HS-27A (cell line): ENCODE data around the gene TASP1.

Experiments
- DNase-seq: peaks from one replicate; pipeline ENCODE4 v3.0.0-alpha.2; 2012; ENCODE audit warnings: low read depth, missing footprints

Gene TASP1

DNA sequence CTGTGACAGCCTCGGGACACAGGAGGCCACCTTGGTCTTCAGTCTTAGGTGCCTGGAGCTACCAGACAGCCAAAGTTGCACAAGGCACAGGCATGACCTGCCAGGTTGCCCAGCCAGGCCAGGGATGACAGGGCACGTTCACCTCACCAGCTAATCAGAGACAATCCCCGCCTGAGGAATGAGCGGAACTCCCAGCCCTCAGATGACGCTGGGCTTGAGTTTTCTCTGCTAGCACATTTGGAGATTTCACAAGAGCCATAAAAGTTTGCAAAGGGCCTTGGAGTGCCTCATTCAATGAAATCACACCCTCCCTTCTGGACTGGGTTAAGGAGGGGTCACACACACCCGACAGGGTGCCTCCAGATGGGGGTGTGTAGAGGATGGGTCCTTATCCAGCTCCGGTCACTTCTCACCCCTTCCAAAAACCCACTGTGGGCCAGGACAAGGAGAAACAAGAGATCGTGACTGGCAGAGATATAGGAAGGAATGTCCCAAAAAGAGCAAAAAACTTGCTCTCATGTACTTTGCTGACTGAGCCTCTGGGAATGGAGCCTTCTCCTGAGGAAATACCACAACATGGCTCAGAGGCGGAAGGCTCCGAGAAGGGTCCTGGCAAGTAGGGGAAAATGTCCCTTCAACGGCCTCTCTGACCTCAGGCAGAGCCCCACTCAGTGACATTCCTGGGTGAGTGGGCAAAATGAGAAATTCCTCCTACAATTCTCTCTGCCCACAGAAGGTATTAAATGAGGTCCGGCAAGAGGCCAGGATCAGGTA is 296.1 kb downstream of the TASP1 start:
- no peak for DNase-seq

DNA sequence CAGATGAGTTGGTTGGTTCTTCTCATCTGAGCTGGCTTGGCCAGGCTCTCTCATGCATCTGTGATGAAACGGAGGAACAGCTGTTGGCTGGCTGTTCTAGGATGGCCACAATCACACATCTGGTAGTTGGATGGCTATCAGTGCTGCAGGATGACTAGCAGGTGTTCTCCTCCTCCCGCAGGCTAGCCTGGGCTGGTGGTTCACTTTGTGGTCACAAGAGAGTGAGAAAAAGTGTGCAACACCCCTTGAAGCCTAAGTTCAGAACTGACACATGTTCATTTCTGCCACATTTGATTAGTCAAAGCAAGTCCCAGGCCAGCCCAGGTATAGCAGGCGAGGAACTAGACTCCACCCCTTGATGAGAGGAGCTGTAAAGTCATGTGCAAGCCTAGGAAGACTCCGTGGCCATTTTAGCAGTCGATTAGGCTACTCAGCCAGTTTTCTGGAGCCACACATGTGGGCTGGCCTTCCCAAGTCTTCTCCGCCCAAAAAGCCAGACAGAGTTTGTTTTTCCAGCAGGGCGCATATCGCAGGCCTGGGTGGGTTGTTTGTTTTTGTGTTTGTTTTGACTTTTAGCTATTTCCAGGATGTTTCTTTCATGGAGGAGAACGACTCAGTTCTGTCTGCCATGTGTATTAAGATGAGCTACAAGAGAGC is 296.9 kb downstream of the TASP1 start:
- DNase-seq = no peak

- DNase-seq = no peak
These were observed 298.6 kb downstream of the TASP1 start for GRCh38 chr20:13340088-13340487.
